ENCODE measurements around the gene METTL26. TPM values are rescaled to one million over a fixed set of nuclear protein-coding genes. Genes with fewer than 3 reads are reported as not detected.

METTL26 gene
- total RNA-seq, result 91.0 and 91.4 TPM in 2 replicates

- intact Hi-C loops (cut with micrococcal nuclease), result loop anchor here (1.0 to 5.0 kb wide), 6 partner anchors 24 to 236 kb away; partner anchors contain the start of genes CAPN15, DECR2, JMJD8 and STUB1
Observed at GRCh38 chr16:636206-637080, at the start of gene METTL26. TSS of gene METTL26 (minus strand) at chr16:636305. CDS start at chr16:636290, 15 bp downstream.

- intact Hi-C loops (cut with micrococcal nuclease), result loop anchor here (1.0 kb wide), 1 partner anchor 49 kb away; the partner anchor contains the start of gene METTL26
Observed at GRCh38 chr16:684961-685696, 49.0 kb upstream of the METTL26 start.

- intact Hi-C loops (cut with micrococcal nuclease), result loop anchor here (1.0 kb wide), 1 partner anchor 48 kb away; the partner anchor contains the start of gene METTL26
Observed at GRCh38 chr16:684071-684794, 48.1 kb upstream of the METTL26 start, which contains the start of gene JMJD8. TSS of gene JMJD8 (minus strand) at chr16:684334. CDS start at chr16:684319, 15 bp downstream.

GRCh38 chr16:683396-684070, 47.4 kb upstream of the METTL26 start:
- intact Hi-C loops (cut with micrococcal nuclease), result loop anchor here (1.0 kb wide), 1 partner anchor 47 kb away; the partner anchor contains the start of gene METTL26

GRCh38 chr16:682493-683395, 46.6 kb upstream of the METTL26 start:
- intact Hi-C loops (cut with micrococcal nuclease), result no loop called here

GRCh38 chr16:681746-682427, 45.8 kb upstream of the METTL26 start:
- intact Hi-C loops (cut with micrococcal nuclease), result no loop called here

- intact Hi-C loops (cut with micrococcal nuclease), result loop anchor here (1.0 kb wide), 1 partner anchor 44 kb away; no protein-coding TSS in a partner anchor
Observed at GRCh38 chr16:680967-681745, 45.1 kb upstream of the METTL26 start.

- intact Hi-C loops (cut with micrococcal nuclease), result loop anchor here (1.0 kb wide), 1 partner anchor 43 kb away; no protein-coding TSS in a partner anchor
Observed at GRCh38 chr16:680625-680945, 44.5 kb upstream of the METTL26 start.

- intact Hi-C loops (cut with micrococcal nuclease), result loop anchor here (1.0 kb wide), 2 partner anchors 12 to 43 kb away; partner anchors contain the start of gene RHOT2
Observed at GRCh38 chr16:679814-680624, 43.9 kb upstream of the METTL26 start, which contains the start of gene STUB1. TSS of gene STUB1 (plus strand) at chr16:680410. CDS start at chr16:680526, 116 bp downstream.

GRCh38 chr16:678858-679813, 43.0 kb upstream of the METTL26 start:
- intact Hi-C loops (cut with micrococcal nuclease), result loop anchor here (1.0 kb wide), 1 partner anchor 11 kb away; the partner anchor contains the start of gene RHOT2

- intact Hi-C loops (cut with micrococcal nuclease), result no loop called here
Observed at GRCh38 chr16:678209-678857, 42.2 kb upstream of the METTL26 start.

GRCh38 chr16:677316-678190, 41.4 kb upstream of the METTL26 start:
- intact Hi-C loops (cut with micrococcal nuclease), result no loop called here

GRCh38 chr16:676913-677312, 40.8 kb upstream of the METTL26 start:
- intact Hi-C loops (cut with micrococcal nuclease), result no loop called here

- intact Hi-C loops (cut with micrococcal nuclease), result no loop called here
Observed at GRCh38 chr16:676565-676902, 40.4 kb upstream of the METTL26 start.

Measured in T-helper 2 cell treated with Interferon-gamma antibody and Interleukin-4, amounts not matched to agents 100 ng/mL and 5 ng/mL, for 36 hours (primary cell).